ENCODE measurements around the gene KLHL26.

The KLHL26 gene

DNA sequence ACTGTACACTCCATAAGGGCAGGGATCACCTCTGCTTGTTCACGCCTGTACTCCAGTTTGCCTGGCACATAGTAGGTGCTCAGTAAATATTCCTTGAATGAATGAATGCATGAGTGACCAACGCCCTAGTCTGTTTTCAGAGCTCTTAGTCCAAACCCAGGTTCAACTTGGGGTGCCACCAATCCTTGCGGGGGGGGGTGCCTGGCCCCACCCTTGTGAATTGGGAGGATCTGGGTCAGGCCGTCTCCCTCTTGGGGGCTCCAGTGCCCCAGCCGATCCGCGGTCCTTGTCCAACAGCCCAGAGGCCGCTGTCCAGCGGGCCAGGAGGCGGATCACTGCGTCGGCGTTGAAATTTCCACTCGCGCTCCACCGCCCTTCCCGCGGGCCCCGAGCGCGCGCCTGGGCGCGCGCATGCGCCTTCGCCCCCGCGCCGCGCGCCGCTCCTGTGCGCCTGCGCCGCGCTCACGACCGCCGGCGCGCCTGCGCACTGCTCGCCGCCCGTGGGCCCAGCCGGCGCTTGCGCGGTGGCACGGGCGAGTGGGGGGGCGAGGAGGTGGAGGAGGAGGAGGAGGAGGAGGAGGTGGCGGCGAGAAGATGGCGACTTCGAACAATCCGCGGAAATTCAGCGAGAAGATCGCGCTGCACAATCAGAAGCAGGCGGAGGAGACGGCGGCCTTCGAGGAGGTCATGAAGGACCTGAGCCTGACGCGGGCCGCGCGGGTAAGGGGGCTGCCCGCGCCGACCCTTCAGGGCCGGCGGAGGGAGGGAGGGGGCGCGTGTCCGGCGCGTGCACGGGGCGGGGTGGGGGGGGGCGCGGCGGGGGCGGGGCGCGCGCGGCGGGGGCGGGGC, 46.5 kb downstream of the KLHL26 start, which contains the start of gene CRTC1:
Gene CRTC1, plus strand, starts transcription at position 572 of the 849 bp plus-strand sequence. Its CDS starts 23 bp downstream, at position 595.
- Histone ChIP-seq H3K9me2 (replicated peaks; ENCODE audit: low read depth, low read length) (no peaks in the 10 kb centered on the region), H3K9ac (ENCODE audit: low read depth, low read length, poor library complexity, severe bottlenecking) (peak within 1 kb of the TSS; percentile 93), H4K20me1 (ENCODE audit: insufficient read depth, low read length, poor library complexity, severe bottlenecking) (no peaks in the 10 kb centered on the region), H3K27me3 (ENCODE audit: insufficient read depth, low read length, poor library complexity, severe bottlenecking) (no peaks in the 10 kb centered on the region), H3K9me3 (ENCODE audit: insufficient read depth, low read depth, low read length) (no peaks in the 10 kb centered on the region), H3F3A (ENCODE audit: low read depth) (no peaks in the 10 kb centered on the region), H3K4me1 (ENCODE audit: insufficient read depth, low read length, poor library complexity, severe bottlenecking) (peaks cover 21% of the 10 kb centered on the region), H3K79me2 (ENCODE audit: insufficient read depth, low read length) (peaks cover 44% of the 10 kb centered on the region), H3K4me3 (ENCODE audit: low read length, poor library complexity, severe bottlenecking) (peak within 1 kb of the TSS; percentile 93), H3K36me3 (ENCODE audit: insufficient read depth, low read length) (no peaks in the 10 kb centered on the region), H2AFZ (ENCODE audit: low read length) (peak within 1 kb of the TSS; percentile 96), H3K4me2 (ENCODE audit: low read depth, low read length, poor library complexity, severe bottlenecking) (peak within 1 kb of the TSS; percentile 97)
- TF ChIP-seq EZH2phosphoT487 (IDR thresholded peaks at IDR 0.05; ENCODE audit: borderline replicate concordance), result no peak
- TF ChIP-seq CTCF (conservative IDR thresholded peaks at IDR 0.05; ENCODE audit: low read length), result no peak

GRCh38 chr19:18683958-18684641, 47.3 kb downstream of the KLHL26 start:
- H2AFZ ChIP-seq (ENCODE audit: low read length), result no peak overlapping the region
- peaks cover 52% of the 10 kb centered on the region for H3K79me2 ChIP-seq (ENCODE audit: insufficient read depth, low read length)
- TF ChIP-seq CTCF (conservative IDR thresholded peaks at IDR 0.05; ENCODE audit: low read length) (no peak), EZH2phosphoT487 (IDR thresholded peaks at IDR 0.05; ENCODE audit: borderline replicate concordance) (no peak)
- H3K9me3 ChIP-seq (ENCODE audit: insufficient read depth, low read depth, low read length), result no peaks in the 10 kb centered on the region
- H3K4me2 ChIP-seq (ENCODE audit: low read depth, low read length, poor library complexity, severe bottlenecking), result peak overlapping the region; percentile 97
- H3K36me3 ChIP-seq (ENCODE audit: insufficient read depth, low read length), result no peaks in the 10 kb centered on the region
- H4K20me1 ChIP-seq (ENCODE audit: insufficient read depth, low read length, poor library complexity, severe bottlenecking), result no peaks in the 10 kb centered on the region
- H3K9me2 ChIP-seq (replicated peaks; ENCODE audit: low read depth, low read length), result no peaks in the 10 kb centered on the region
- H3K4me3 ChIP-seq (ENCODE audit: low read length, poor library complexity, severe bottlenecking), result peak overlapping the region; percentile 83
- peak overlapping the region; percentile 93 for H3K9ac ChIP-seq (ENCODE audit: low read depth, low read length, poor library complexity, severe bottlenecking)
- H3K27me3 ChIP-seq (ENCODE audit: insufficient read depth, low read length, poor library complexity, severe bottlenecking), result no peaks in the 10 kb centered on the region
- H3K4me1 ChIP-seq (ENCODE audit: insufficient read depth, low read length, poor library complexity, severe bottlenecking), result peaks cover 18% of the 10 kb centered on the region
- H3F3A ChIP-seq (ENCODE audit: low read depth), result no peaks in the 10 kb centered on the region

DNA sequence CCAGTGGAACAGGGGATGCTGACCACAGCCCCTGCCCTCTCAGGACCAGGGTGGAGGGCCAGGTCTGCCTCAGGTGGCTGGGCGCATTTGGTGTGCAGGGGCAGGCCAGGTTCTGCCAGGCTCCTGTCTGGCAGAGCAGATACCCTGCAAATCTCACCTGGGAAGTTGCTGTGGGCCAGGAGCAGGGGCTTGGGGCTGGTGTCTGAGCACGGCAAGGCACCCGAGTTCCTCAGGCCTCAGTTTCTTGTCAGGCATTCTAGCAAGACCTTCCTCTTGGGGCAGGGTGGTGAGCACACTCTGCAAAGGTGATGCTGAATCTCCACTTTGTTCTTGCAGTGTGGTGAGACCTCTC, 47.8 kb downstream of the KLHL26 start:
- Histone ChIP-seq H3K4me1 (ENCODE audit: insufficient read depth, low read length, poor library complexity, severe bottlenecking) (peaks cover 18% of the 10 kb centered on the region), H3F3A (ENCODE audit: low read depth) (no peaks in the 10 kb centered on the region), H3K9me3 (ENCODE audit: insufficient read depth, low read depth, low read length) (no peaks in the 10 kb centered on the region), H3K9me2 (replicated peaks; ENCODE audit: low read depth, low read length) (no peaks in the 10 kb centered on the region), H3K79me2 (ENCODE audit: insufficient read depth, low read length) (peaks cover 53% of the 10 kb centered on the region), H3K9ac (ENCODE audit: low read depth, low read length, poor library complexity, severe bottlenecking) (peak overlapping the region; percentile 93), H3K4me2 (ENCODE audit: low read depth, low read length, poor library complexity, severe bottlenecking) (peak overlapping the region; percentile 97), H2AFZ (ENCODE audit: low read length) (no peak overlapping the region), H4K20me1 (ENCODE audit: insufficient read depth, low read length, poor library complexity, severe bottlenecking) (no peaks in the 10 kb centered on the region), H3K36me3 (ENCODE audit: insufficient read depth, low read length) (no peaks in the 10 kb centered on the region), H3K27me3 (ENCODE audit: insufficient read depth, low read length, poor library complexity, severe bottlenecking) (no peaks in the 10 kb centered on the region), H3K4me3 (ENCODE audit: low read length, poor library complexity, severe bottlenecking) (peak overlapping the region; percentile 83)
- TF ChIP-seq CTCF (conservative IDR thresholded peaks at IDR 0.05; ENCODE audit: low read length) (no peak), EZH2phosphoT487 (IDR thresholded peaks at IDR 0.05; ENCODE audit: borderline replicate concordance) (no peak)

All from Loucy (cell line).